Measurements from ENCODE around the gene IGIP. TPM values are rescaled to one million over a fixed set of nuclear protein-coding genes. Genes with fewer than 3 reads are reported as not detected.

IGIP gene
- total and polyA plus RNA-seq, 2 donors (not counting 3 experiments of a cell fraction or from before 2014, with no cell fraction given): 0.86 to 3.3 TPM

GRCh38 chr5:140106101-140106500 is 19.6 kb upstream of the IGIP start:
- H2AFZ ChIP-seq (ENCODE audit: low read depth, low read length): no peak overlapping the region
- CTCF ChIA-PET: interaction anchor here (0.7 to 1.8 kb wide), 5 partner anchors 26 to 63 kb away, joined by 3 to 9 read pairs (median 4); partner anchors contain the start of gene NRG2

More at GRCh38 chr5:140106101-140106500, 19.6 kb upstream of the IGIP start:
- H4K20me1 ChIP-seq (replicated peaks; ENCODE audit: control insufficient read depth, extremely low read depth, insufficient read depth, low read length): no peaks in the 10 kb centered on the region
- H3K9me1 ChIP-seq (replicated peaks; ENCODE audit: control insufficient read depth, extremely low read depth, insufficient read depth, low read length): no peaks in the 10 kb centered on the region
- no peak overlapping the region for H3K4me3 ChIP-seq (replicated peaks in 1 of 3; ENCODE audit: insufficient read depth in 1 of 3, low read depth in 1 of 3, low read length in 3 of 3)
- TF ChIP-seq GATA2 (IDR thresholded peaks at IDR 0.05; ENCODE audit: insufficient read depth, insufficient read length, low read depth, low read length) (no peak), POLR2A (IDR thresholded peaks at IDR 0.05; ENCODE audit: low read depth, low read length) (no peak), MAX (IDR thresholded peaks at IDR 0.05; ENCODE audit: insufficient read depth, insufficient read length) (no peak), CTCF (IDR thresholded peaks at IDR 0.05; ENCODE audit: extremely low read depth in 1 of 2, insufficient read depth in 1 of 2, low read depth in 1 of 2, low read length in 2 of 2) (no peak), MYC (IDR thresholded peaks at IDR 0.05; ENCODE audit: low read depth, low read length) (no peak), POLR2AphosphoS5 (IDR thresholded peaks at IDR 0.05; ENCODE audit: insufficient read depth, low read depth, low read length) (no peak), EZH2 (IDR thresholded peaks at IDR 0.05; ENCODE audit: borderline replicate concordance, low read depth, low read length, severe bottlenecking) (no peak)
- dilution Hi-C loops (cut with MboI; ENCODE audit: extremely low pct_ligation_motif_present, low sequenced_read_pairs): no loop called here
- FAIRE-seq: no peak
- peaks cover 13% of the 10 kb centered on the region for H3K4me1 ChIP-seq (ENCODE audit: control insufficient read depth, extremely low read depth, insufficient read depth, low read length)
- H3K27ac ChIP-seq (ENCODE audit: insufficient read depth, low read depth, low read length): no peak overlapping the region
- peaks cover 26 to 67% of the 10 kb centered on the region in 2 experiments for H3K27me3 ChIP-seq (ENCODE audit: control insufficient read depth in 2 of 2, insufficient read depth in 2 of 2, low read length in 2 of 2)
- no TSS peak for BruUV-seq (replicated peaks)
- no peaks in the 10 kb centered on the region for H3K9me3 ChIP-seq (replicated peaks; ENCODE audit: control insufficient read depth, insufficient read depth, low read length)
- no peak overlapping the region for H3K4me2 ChIP-seq (ENCODE audit: insufficient read depth, low read length)
- H3K79me2 ChIP-seq (ENCODE audit: control insufficient read depth, insufficient read depth, low read length): no peaks in the 10 kb centered on the region
- no peaks in the 10 kb centered on the region for H3K36me3 ChIP-seq (ENCODE audit: control insufficient read depth in 2 of 2, extremely low read depth in 1 of 2, insufficient read depth in 2 of 2, low read length in 2 of 2)
- H3K9ac ChIP-seq (replicated peaks; ENCODE audit: extremely low read depth, insufficient read depth, low read length): no peak overlapping the region
- no peak for DNase-seq (ENCODE audit: low read depth, low spot score)
- intact Hi-C loops (cut with micrococcal nuclease): loop anchor here (2.0 kb wide), 1 partner anchor 39 kb away; no protein-coding TSS in a partner anchor
- POLR2A ChIA-PET: no interaction called here

Data from endothelial cell of umbilical vein (primary cell).